H1 (cell line): ENCODE measurements around the gene DOHH. TPM values are rescaled to one million over a fixed set of nuclear protein-coding genes. Genes with fewer than 3 reads are reported as not detected.

Experiments
- RAD21 ChIP-seq, 2 experiments: IDR thresholded peaks in 1 of 2; conservative IDR thresholded peaks in 1 of 2; 2 replicates each; pipeline ENCODE4 v1.6.1; 2011; ENCODE audit warnings: low read depth in 2 of 2, low read length in 2 of 2, improper control_type of control experiment in 1 of 2, inconsistent platforms in 1 of 2, mild to moderate bottlenecking in 1 of 2, moderate library complexity in 1 of 2
- SIRT6 ChIP-seq: IDR thresholded peaks from one replicate; pipeline ENCODE4 v1.7.1; 2012; ENCODE audit warnings: low read length, inconsistent platforms
- polyA plus RNA-seq, 7 experiments: library from polyadenylated mRNA; depleted of rRNA in 3 of 7; stranded (reverse) in 5 of 7; unstranded in 2 of 7; fragments of >200 nt in 5 of 7; fragments of 200-250 nt in 2 of 7; gene quantifications; 1 replicate in 5 of 7; 2 replicates in 1 of 7; 4 replicates in 1 of 7; pipeline versions ENCODE4 v1.2.1 to v1.2.3, GENCODE V29; 2011 to 2013; ENCODE audit warnings: missing spikeins in 2 of 7, mixed read lengths in 2 of 7
- total RNA-seq: library from RNA; stranded (reverse); fragmentation: NEBNext Ultra II Directional; extraction: Animal tissue kit (Norgen Biotek cat#: 25700); gene quantifications from 2 replicates; pipeline ENCODE4 v1.2.1, GENCODE V29; 2021

The DOHH gene
- total and polyA plus RNA-seq, 2 of the 8 experiments (the other 6 are each of a cell fraction or from before 2014, with no cell fraction given): 7.3 to 17.7 TPM

- TF ChIP-seq RAD21 (IDR thresholded peaks at IDR 0.05 in 1 of 2, conservative IDR thresholded peaks at IDR 0.05 in 1 of 2; ENCODE audit: low read depth in 2 of 2, low read length in 2 of 2) (peak; percentile 25 to 42; a peak in 3 of 4 replicates), SIRT6 (no peak)
Measured at GRCh38 chr19:3520166-3521103, 20.0 kb upstream of the DOHH start (continued).
